ENCODE results near the gene MYO5C.

MYO5C gene

DNA sequence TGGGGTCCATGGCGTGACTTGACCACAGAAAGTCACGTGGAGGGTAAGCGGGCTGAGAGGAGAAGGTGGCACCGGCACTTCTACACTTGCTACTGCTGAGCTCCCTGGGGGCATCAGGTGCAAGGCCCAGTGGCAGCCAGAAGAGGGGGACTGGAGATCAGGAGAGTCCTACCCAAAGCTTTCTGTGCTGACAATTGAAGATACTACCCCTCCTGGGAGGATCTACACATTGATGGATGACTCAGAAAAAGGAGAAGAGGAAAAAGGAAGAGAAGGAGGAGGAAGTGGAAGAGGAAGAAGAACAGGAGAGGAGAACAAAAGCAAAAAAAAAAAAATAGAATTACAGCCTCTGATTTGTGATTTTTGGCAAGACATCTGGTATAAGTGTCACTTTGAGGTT, 41.2 kb downstream of the MYO5C start:
- peaks cover 4% of the 10 kb centered on the region for H3K27me3 Mint-ChIP-seq (ENCODE audit: low read depth)
- no peak overlapping the region for H3K27ac Mint-ChIP-seq
- no peaks in the 10 kb centered on the region for H3K9me3 Mint-ChIP-seq
- TF ChIP-seq, protein P1, sequence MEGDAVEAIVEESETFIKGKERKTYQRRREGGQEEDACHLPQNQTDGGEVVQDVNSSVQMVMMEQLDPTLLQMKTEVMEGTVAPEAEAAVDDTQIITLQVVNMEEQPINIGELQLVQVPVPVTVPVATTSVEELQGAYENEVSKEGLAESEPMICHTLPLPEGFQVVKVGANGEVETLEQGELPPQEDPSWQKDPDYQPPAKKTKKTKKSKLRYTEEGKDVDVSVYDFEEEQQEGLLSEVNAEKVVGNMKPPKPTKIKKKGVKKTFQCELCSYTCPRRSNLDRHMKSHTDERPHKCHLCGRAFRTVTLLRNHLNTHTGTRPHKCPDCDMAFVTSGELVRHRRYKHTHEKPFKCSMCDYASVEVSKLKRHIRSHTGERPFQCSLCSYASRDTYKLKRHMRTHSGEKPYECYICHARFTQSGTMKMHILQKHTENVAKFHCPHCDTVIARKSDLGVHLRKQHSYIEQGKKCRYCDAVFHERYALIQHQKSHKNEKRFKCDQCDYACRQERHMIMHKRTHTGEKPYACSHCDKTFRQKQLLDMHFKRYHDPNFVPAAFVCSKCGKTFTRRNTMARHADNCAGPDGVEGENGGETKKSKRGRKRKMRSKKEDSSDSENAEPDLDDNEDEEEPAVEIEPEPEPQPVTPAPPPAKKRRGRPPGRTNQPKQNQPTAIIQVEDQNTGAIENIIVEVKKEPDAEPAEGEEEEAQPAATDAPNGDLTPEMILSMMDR (IDR thresholded peaks at IDR 0.05; ENCODE audit: unreplicated experiment in 3 of 3), result no peak
- H3K36me3 Mint-ChIP-seq (ENCODE audit: low read depth), result no peaks in the 10 kb centered on the region
- H3K4me3 Mint-ChIP-seq, result no peak overlapping the region
- H3K4me1 Mint-ChIP-seq, result peaks cover 24% of the 10 kb centered on the region

- Mint-ChIP-seq H3K4me3 (no peak overlapping the region), H3K9me3 (no peaks in the 10 kb centered on the region), H3K27ac (no peak overlapping the region), H3K27me3 (ENCODE audit: low read depth) (peaks cover 3% of the 10 kb centered on the region), H3K36me3 (ENCODE audit: low read depth) (no peaks in the 10 kb centered on the region), H3K4me1 (peaks cover 17% of the 10 kb centered on the region)
- TF ChIP-seq, protein P1 (IDR thresholded peaks at IDR 0.05; ENCODE audit: unreplicated experiment in 3 of 3), result no peak
Measured at GRCh38 chr15:52252781-52253180, 42.8 kb downstream of the MYO5C start.

- Mint-ChIP-seq H3K4me3 (no peak overlapping the region), H3K27me3 (ENCODE audit: low read depth) (no peaks in the 10 kb centered on the region), H3K4me1 (peaks cover 2% of the 10 kb centered on the region), H3K27ac (no peak overlapping the region), H3K36me3 (ENCODE audit: low read depth) (no peaks in the 10 kb centered on the region), H3K9me3 (no peaks in the 10 kb centered on the region)
- TF ChIP-seq, protein P1 (IDR thresholded peaks at IDR 0.05; ENCODE audit: unreplicated experiment in 3 of 3), result no peak
Measured at GRCh38 chr15:52251144-52251860, 44.3 kb downstream of the MYO5C start.

DNA sequence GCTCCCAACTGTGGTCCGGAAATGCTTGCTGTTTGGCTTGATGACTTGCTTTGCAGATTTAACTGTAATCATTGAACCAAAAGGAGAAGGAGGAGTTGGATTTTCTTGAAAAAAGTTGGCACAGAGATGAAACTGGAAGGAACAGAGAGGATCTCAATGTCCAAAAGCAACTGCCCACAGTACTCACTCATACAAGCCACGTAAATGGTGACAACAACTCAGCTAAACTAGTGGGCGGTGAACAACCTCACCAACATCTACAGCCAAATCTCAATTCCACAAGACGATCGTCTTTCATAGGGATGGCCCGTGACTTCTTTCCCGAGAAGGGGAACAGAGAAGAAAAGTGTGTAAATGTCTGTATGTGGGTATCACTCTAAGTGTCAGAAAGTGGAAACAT, 48.1 kb downstream of the MYO5C start:
- H3K36me3 Mint-ChIP-seq (ENCODE audit: low read depth), result peaks cover 3% of the 10 kb centered on the region
- H3K27me3 Mint-ChIP-seq (ENCODE audit: low read depth), result no peaks in the 10 kb centered on the region
- no peak overlapping the region for H3K27ac Mint-ChIP-seq
- no peaks in the 10 kb centered on the region for H3K9me3 Mint-ChIP-seq
- no peak overlapping the region for H3K4me3 Mint-ChIP-seq
- no peaks in the 10 kb centered on the region for H3K4me1 Mint-ChIP-seq
- TF ChIP-seq, protein P1 (IDR thresholded peaks at IDR 0.05; ENCODE audit: unreplicated experiment in 3 of 3), result no peak

GRCh38 chr15:52246686-52247431, 48.7 kb downstream of the MYO5C start:
- Mint-ChIP-seq H3K27ac (no peak overlapping the region), H3K27me3 (ENCODE audit: low read depth) (no peaks in the 10 kb centered on the region), H3K4me3 (no peak overlapping the region), H3K4me1 (no peaks in the 10 kb centered on the region), H3K9me3 (no peaks in the 10 kb centered on the region), H3K36me3 (ENCODE audit: low read depth) (peaks cover 3% of the 10 kb centered on the region)
- TF ChIP-seq, protein P1 (IDR thresholded peaks at IDR 0.05; ENCODE audit: unreplicated experiment in 3 of 3), result no peak

Measured in nephron (organoid).